GM18526 (cell line): ENCODE results near the gene PDE6A.

Source experiments
- POLR2A ChIP-seq: IDR thresholded peaks from 3 replicates; pipeline ENCODE4 v1.6.1; 2011; ENCODE audit not compliant: insufficient read length; ENCODE audit errors: extremely low read depth

PDE6A gene

DNA sequence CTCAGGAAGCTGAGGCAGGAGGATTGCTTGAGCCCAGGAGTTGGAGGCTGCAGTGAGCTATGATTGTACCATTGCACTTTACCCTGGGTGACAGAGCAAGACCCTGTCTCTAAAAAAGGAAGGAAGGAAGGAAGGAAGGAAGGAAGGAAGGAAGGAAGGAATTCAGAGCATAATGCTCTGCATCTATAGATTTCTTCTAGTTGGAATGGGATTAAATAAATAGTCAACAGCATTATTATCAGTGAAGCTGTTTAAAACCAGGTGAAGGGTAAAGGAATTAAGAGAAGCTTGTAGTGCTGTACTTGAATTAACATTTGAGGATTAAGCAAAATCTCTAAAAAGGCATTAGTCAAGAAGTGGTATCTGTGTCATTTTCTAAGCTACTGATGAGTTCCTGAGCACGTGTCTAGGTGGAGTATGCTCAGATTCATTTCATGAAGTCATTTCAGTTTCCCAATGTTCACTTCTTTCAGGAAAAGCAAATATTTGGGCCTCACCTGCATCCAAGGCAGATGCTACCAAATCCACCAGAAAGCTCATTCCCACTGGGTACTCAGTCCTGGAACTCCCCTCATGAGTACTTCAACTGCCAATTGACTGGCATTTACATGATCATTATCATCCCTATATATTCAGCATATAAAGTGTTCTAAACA, 8.4 kb downstream of the PDE6A start:
- no peak for TF ChIP-seq POLR2A

DNA sequence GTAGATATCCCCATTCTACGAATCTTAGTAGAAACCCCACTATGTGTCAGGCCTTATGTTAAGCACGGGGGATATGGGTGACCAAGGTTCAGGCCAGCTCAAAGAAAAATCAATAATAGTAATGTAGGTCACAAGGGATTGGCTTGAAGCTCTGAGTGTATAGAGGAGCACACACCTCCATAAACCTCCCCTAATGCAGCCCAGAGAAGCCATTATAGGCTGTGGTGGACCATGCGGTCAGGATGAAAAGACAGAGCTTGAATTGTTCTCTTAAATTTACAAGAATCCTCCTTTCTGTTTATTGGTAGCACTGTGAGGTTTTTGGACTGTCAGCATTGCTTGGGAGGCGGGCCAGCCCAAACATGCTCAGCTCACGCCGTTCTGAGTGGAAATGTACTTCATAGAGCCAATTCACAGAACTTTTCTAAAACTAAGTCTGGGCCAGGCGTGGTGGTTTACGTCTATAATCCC, 9.1 kb downstream of the PDE6A start:
- TF ChIP-seq POLR2A, result no peak

DNA sequence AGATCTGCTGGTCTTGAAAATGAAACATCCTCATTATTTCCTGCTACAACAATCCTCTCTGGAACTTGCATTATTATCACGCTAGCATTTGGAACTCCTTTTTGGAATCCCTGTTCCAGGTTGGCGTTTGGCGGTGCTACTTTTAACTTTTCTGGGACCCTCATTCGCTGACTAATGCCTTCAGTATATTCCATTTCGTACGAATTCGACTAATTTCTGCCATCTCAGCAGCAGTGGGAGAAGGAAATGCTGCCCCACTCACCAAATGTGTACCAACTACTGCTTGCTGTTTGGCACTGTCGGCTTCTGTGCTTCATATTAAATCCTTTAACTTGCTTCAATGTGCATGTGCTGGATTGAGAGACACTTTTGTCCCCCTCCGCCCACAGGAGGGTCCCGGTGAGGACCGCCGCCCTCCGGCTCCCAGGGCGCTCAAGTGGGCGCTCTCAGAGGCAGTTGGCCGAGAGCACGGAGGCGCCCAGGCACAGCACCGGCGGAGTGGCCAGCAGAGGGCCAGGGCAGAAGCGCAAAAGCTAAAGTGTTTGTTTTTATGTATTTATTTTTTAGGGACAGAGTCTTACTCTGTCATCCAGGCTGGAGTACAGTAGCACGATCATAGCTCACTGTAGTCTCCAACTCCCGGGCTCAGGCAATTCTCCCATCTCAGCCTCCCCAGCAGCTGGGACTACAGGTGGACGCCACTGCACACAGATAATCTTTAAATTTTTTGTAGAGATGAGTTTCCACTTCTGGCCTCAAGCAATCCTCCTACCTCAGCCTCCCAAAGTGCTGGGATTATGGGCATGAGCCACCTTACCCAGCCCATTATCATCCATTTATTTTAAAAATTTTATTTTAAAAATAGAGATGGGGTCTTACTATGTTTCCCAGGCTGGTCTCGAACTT, 11.9 kb downstream of the PDE6A start:
- TF ChIP-seq POLR2A, result no peak

DNA sequence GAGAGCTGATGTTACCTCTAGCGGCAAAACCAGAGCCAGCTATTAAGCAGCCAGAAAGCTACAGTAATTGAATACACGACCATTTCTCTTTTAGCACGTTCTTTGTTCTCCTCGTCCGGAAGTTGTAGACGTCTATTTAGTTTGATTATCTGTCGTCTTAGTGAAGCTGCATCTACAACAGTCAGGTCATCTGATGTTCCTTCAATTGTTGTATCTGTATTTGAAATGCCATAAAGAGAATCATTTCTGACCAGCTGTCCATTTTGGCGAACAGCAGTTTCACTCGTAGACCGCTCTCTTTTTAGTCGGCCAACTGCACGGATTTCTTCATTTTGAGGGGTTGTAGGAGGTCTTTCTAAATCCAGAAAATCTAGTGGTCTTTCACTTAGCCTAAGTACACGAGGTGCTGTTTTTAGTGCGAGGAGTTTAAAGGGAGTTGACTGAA, 12.6 kb downstream of the PDE6A start:
- no peak for TF ChIP-seq POLR2A

DNA sequence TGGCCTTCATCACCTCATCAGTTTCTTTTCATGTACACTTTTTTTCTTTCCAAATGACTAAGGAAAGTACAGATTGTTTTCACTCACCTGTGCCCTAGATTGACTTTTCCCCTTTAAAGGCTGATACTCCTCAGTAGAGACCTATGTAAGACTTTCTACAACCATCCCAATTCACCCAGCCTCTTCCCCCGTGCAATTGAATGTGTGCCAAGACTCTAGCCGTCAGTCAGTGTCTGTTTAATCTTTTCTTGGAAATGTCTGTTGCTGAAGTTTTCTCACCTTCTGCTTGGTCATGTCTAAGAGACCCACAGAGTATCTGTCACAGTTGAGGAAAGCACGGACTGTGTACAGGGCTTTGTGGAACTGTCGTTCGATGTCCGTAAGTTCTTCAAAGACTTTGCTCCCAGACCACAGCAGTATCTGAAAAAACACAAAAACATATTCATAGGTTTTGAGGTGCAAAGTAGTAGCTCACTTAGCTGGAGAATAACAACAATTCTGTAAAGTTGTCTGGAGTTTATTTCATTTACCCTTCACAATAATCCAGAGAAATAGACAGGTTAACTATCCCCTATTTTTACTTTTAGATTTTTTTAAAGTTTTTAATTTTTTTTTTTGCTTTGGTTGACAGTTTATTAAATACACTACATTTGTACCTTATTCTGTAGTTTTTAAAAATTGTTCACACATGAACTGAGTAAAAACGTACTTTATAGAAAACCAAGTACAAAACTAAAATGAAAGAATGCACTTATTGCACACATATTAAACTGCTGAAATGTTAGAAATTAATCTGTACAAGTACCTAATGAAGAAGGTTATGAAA, 13.6 kb downstream of the PDE6A start:
- TF ChIP-seq POLR2A, result no peak

DNA sequence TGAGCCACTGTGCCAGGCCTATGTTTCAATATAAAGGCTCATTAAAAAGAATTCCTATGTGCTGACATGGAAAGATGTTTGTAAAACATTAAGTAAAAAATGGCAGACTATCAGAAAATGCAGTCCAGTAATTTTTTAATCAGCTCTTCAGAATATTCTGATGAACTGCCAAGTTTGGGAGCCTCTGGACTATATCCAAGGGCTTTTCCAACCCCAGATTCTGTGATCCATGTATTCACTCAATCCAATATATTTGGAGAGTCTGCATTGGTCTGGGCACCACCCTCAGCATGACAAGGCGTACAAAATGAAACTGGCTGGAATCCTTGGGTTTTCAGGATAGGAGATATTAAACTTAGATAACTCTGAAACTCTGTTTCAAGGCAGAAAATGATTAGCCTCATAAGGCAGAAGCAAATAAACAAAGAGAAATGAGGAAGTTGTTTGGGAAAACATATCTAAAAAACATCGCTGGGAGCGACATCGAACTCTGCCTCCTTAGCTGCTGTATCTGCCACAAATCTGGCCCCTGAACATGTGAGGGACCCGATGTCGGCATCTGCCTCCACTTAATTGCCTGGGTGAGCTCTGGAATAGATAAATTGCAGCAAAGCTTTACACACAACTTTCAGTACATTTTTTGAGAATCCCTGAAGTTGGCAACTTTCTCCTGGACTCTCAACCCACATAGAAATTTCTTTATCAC, 14.4 kb downstream of the PDE6A start:
- TF ChIP-seq POLR2A, result no peak

DNA sequence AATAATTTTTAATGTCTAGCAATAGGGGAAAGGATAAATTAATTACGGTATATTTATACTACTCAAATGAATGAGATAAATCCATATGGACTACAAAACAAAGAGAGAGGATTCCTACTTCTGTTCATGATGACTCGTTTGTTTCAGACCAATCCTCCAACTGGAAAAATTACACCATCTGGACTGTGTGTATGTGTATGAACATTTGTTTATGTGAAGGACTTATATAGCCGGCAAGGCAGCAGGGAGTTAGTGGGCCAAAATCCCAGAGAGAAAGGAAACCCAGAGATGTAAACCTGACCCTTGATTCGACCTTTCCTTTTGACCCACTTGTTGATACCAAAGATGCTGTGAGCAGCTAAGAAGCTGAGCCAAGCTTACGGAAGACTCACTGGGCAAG, 20.1 kb downstream of the PDE6A start:
- TF ChIP-seq POLR2A, result no peak

DNA sequence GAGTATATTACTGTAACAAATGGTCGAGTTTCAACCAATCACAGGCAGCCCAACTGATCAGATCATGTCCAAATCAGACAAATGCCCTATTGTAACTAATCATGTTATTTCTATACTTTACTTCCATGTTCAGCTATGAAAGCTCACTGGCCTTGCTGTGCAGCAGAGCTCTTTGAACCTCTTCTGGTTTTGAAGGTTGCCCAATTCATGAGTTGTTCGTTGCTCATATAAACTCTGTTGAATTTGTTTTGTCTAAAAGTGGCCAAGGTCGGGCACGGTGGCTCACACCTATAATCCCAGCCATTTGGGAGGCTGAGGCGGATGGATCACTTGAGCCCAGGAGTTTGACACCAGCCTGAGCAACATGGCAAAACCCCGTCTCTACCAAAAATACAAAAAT, 21.6 kb downstream of the PDE6A start:
- no peak for TF ChIP-seq POLR2A

DNA sequence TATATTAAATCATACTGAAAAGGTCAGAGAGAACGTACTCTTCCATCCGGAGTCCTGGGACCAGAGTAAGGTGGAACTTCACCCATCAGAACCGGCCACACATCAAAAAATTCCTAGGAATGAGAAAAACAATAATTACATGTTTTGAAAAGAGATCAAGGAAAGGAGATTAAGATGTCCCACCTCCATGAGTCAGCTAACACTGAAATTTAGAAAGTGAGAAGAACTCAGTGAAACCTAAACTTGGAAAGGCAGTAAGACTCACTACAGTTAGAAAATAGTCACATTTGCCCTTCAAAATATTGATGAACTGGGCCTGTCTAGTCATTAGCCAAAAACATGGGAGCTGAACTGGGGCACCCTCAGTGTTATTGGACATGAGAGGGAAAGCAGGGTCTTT, 23.0 kb downstream of the PDE6A start:
- TF ChIP-seq POLR2A, result no peak

DNA sequence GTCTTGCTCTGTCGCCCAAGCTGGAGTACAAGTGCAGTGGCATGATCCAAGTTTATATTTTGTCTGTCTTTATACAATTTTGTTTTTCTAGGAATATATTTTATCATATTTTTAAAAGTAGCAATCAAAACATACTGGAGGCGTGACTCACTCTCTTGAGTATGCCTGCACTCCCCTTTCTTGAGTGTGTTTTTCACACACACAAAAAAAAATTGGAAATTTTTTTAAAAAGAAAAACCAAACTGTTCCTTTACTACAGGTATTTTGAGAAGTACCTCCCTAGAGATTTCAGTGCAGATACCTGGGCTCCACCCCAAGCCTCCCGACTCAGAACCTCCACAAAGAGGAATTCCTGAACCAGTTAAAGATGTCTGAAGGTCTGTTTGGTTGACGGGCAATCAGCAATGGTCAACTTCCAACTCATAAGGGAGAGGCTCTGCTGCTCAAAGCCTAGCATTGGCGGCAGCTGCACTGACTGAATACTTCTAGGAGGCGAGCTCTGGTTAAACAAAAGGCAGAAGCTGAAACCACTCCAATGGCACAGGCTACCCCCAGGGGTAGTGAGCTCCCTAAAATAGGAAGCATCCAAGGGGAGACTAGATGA, 27.4 kb downstream of the PDE6A start:
- no peak for TF ChIP-seq POLR2A

DNA sequence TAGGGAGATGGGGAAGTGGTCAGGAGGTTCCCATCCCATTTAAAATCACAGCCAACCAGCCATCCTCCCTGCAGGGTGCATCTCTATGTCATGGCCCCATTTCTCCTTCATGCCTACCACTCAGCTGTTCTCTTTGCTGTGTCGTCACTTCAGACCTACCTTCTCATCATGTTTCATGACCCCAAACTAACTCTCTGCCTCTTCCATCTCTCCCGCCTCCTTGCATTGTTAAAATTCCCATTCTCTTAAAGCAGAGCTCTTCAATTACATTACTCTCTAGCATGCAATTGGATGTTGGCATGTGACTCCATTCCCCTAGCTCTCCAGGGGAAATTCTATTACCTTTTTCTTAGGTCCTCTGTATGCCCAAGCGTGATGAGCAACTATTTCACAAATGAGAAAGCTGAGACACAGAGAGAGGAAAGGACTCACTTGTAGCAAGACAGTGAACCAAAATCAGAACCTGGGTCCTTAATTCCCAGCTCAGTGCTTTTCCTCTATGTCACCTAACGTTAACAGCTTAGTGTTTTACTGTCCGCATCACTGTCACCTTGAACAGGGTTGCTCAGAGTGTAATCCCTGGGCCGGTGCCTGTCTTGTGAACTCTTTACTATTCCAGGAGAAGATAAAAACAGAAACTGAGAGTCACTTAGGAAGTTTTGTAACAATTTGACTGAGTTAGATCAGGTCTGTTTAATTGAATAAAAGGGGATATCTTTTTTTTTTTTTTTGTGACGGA, 28.1 kb downstream of the PDE6A start:
- TF ChIP-seq POLR2A, result no peak

DNA sequence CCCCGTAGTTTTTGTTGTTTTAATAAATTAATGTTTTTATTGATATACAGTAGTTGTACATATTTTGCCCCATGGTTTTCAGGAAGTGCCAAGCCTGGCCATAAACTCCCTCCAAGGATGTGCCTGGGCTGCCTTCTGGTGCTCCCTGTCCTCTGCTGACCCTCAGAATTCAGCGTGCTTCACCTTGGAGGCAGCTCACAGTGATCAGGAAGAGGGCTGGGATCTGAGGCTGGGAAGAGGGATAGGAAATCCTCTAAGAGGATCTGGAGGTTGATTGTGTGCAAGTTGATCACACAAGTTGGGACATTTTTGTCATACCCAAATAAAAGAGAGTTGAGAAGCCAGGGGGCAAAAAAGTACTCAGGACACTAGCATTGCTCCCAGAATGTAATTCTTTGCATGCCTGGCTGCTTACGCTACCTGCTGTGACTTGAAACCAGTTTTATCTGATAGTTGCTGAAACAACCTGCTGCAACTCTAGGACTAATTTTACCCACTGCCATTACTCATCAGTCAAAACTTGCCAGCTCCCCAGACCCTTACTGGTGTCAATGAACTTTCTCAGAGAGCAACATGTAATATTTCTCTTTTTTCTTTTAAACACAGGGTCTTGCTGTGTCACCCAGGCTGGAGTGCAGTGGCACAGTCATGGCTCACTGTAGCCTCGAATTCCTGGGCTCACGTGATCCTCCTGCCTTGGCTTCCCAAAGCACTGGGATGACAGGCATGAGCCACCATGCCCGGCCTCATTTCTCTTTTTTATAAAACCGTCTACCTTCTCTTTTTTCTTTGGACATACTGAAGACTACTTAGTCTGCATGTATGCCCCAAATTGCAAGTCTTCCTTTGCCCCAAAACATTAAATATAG, 29.0 kb downstream of the PDE6A start:
- no peak for TF ChIP-seq POLR2A
